Activated CD8-positive, alpha-beta memory T cell treated with anti-CD3 and anti-CD28 coated beads, Interleukin-2, amount 50 U/mL, for 4 hours (primary cell): ENCODE results near the gene STK17A.
"Not testable (repeated sequence)": the region's sequence is repeated elsewhere in the genome, so short reads cannot be mapped to it uniquely, and the experiment has no call there.

Experiments
- DNase-seq: peaks from one replicate; pipeline ENCODE4 v3.0.0-alpha.2; 2020

Gene STK17A

DNA sequence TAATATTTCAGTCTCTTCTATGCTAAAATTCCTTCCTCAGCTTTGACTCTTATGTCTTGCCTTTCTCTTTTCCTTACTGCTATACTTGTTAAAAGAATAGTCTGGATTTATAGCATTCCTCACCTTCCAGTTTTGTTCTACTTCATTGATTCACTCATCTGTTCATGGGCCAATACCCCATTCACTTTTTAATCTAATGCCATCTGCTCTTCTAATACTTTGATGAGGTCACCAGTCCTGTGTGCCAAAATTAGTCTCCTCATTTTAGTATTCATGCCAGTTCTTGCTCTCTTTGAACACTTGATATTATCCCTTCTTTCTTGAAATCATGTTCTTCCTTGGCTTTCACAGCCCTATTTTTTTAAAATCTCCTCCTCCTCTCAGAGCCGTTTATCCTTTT, 19.3 kb downstream of the STK17A start:
- no peak for DNase-seq

DNA sequence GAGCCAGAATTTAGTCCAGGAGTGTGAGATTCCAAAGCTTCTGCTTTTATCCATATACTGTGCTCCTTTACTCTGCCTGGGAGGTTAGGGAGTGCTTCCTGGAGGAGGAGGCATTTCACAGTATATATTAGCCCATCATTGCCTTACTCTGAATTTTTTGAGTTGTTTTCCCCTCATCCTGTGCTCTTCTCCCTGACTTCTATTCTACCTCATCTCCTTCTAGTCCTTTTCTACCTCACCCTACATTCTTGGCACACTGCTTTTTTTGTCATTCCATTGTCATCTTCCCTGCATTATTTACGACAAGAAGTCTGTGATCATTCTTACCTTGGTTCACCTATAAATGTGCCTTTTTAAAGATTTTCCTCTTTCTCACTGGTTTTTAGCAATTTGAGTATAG, 21.3 kb downstream of the STK17A start:
- no peak for DNase-seq

DNA sequence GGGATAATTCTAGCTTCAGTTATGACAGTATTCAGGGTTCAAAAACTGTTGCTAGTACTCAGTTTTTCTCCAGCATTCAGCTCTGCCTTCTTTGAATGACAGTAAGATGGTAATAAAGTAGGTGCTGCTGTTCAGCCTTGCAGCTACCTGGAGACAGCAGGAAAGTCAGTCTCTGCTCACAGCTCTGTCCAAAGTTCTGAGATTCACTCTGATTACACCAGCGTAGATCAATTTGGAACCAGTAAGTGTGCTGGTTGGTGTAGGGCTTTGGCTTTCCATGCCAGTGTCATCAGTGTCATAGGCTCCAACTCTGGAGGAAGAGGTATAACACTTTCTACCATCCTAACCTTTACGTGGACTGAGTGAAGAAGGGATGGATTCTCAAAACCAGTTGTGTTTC, 26.2 kb downstream of the STK17A start:
- DNase-seq: no peak

DNA sequence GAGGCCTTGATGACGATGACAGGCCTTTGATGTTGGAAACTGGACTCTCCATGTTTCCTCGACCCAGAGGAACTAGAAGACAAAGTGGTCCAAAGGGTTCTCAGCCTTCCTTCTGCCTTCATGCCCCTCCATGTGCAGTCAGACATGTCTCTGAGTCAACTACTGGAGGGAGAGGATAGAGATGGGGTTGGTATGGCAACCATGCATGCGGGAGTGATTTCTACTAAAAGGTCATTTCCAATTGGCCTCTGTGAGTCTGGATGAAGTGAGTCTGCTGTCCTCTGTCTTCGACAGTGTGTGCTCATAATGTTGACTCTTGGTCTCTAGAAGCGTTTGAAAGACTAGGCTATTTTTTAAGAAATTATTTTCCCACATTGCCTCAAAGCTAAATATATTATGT, 29.2 kb downstream of the STK17A start:
- DNase-seq: no peak

DNA sequence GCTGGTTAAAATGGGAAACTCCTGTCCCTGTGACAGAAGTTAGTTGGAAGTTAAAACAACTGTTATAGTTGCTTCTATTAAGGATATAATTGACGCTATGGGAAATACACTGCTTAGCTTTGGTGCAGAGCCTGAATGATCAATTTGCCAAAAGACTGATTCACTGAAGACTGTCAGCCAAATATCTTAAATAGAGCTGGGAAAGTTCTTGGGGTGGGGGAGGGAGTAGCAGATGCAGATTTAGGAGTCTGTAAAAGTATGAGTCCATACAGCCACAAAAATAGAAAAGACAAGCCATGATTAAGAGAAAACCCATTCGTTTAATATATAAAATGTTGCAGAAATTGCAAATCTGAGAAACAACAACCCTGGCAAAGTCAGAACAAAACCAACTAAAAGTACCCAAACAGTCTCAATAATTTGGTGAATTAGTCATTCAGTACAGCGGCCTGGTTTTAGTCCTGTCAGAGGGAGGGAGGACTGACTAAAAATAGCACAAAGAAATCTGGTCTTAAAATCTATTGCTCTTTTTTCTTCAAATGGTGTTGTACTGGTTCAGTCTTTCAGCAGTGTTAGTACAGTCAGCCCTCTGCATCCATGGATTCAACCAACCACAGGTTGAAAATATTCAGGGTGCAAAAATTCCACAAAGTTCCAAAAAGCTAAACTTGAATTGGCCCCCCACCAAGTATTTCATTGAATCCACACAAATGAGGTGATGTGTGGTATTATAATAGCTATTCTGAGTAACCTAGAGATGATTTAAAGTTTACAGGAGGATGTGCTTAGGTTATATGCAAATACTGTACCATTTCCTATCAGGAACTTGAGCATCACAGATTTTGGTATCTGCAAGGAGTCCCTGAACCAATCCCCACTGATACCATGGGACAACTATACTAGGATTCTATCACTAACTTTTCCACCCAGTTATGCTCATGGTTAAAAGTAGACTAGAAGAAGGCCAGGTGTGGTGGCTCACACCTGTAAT, 30.0 kb downstream of the STK17A start:
- no peak for DNase-seq

DNA sequence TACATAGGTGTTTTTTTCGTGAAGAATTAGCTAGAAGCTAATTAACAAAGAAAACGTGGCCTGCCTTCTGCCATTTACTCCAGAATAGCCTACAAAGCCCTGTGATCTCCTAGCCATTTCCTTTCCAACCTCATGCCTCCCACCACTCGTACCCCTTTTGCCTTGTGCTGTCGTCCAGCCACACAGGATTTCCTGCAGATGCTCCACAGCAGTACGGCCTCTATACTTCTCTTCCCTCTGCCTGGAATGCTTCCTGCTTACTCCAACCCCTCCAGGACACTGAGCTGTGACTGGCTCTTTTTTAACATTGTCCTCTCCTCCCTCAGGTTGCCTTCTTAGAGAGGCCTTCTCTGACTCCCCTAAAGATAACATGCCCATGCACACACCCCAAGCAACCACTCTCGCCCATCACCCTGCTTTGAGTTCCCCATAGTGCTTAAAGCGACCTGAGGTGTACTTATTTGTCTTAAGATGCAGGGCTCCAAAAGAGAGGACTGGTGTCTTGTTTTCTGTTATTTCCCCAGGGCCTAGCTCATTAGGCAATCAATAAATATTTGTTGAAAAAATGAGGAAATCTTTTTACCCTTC, 32.7 kb downstream of the STK17A start:
- DNase-seq: no peak

DNA sequence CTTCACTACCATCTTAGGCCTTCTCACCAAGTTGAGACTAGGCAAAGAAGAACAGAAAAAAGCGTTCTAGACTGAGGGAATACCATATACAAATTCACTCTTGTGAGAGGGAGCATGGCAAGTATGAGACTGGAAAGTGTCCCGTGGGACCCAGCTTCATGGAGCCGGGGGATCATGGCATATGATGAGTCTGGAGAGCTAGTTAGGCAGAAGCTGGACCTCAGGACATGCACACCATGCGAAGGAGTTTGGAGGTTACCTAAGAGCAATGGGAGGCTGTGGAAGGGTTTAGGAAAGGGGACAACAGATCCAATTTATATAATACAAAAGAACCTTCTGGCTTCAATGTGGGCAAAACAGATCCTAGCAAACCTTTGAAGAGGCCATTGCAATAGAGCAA, 34.1 kb downstream of the STK17A start:
- no peak for DNase-seq

DNA sequence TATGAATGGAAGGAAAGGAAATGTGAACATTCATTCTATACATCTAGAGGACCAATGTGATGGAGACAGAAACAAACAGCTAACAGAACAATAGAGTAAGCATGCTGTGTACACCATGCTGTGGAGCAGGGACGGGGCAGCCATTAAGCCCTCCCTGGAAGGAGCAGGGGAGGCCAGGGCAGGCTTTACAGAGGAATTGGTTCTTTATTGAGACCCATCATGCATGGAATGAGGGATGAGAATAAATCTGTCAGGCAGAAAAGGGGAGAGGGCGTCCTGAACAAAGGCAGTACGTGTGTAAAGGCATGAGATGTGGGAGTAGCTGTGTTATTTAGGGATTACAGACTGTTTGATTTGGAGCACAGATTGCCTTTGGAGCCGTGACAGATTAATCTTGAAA, 35.2 kb downstream of the STK17A start:
- DNase-seq: no peak

DNA sequence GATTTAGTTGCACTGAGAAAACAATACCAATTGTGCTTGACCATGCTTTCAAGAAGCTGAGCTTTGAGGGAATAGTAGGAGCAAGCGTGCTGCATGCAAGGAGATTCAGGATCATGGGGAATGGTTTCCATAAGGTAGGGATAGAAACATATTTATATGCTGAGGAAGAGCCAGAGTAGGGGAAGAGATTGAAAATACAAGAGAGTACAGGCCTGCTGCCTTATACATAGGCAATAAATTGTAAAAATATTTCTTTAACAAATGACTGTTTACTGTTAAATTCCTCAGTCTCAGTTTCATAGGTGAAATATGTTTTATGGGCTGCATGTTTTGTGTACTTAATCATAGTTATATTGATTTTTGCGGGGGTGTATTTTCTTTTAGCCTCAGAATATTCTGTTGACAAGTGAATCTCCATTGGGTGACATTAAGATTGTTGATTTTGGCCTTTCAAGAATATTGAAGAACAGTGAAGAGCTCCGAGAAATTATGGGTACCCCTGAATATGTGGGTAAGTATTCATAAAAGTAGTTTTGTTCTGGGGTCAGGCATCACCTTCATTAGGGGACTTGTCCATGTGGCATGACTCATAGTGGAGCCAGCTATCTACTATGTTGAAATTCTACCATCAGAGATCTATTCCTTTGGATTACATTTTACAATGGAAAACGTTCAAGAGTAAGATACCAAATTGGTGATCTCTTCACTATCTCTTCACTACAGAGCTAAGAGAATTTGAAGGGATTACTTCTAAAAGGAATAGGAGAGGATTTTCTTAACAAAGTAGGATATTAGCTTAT, 36.5 kb downstream of the STK17A start:
- DNase-seq: no peak

DNA sequence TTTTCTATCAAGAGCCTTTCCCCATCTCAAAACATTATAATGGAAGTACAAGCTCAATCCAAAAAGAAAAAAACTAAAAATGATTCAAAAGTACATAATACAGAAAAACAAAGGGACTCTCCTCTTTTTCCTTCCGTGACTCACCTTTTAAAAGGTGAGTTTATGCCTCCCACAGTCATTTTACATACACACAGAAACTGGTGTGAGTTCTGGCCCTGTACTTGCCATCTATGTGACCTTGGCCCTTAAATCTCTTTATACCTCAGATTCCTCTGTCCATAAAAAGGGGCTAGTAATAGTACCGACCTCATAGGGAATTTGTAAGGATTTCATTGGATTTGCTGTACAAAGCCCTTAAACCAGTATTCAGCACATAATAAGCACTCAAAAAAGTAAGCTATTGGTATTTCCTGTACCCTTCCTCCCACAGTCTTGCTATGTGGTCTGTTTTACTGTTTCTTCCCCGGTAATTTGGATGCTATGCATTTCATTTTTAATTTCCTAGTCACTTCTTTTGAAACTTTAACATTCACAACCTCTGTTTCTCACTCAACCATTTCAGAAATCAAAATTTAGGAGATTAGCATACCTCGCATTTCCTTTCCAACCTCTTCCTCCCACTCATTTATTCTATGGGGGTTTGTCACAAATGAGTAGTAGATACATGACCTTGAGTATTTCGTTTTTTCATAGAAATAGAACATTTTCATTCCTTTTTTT, 39.0 kb downstream of the STK17A start:
- DNase-seq: no peak

DNA sequence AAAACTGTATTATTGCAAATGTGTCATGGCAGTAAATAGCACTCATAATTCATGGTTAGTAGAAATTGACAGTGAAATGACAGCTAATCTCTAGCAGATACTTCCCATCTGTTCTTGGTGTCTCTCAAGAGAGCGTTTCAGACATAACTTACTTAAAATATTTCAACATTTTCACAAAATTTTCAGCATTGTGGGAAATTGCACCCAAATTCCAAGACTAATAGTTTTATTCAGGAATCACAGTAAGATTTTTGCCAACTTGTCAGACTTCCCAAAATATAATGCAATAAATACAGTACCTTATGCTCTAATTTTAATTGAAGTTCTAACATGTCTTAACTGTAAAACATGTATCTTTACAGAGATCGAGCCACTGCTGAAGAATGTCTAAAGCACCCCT, 41.2 kb downstream of the STK17A start:
- no peak for DNase-seq

DNA sequence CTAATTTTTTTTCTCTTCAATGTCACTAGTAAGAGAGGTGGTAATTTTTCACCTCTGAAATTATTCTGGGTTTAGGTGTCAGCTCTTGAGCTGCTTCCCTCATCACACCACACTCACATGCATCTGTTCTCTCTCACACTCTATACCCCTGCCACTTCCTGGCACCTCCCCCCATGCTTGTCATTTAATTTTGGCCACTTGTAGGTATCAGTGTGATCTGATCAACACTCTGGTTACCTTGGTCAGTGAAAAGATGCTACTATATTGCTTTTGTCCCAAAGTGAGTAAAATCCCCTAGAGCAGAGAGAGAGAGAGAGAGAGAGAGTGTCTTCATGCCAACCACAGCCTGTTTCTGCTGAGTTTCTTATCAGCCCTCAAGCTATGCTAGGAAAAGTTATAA, 42.5 kb downstream of the STK17A start:
- no peak for DNase-seq

DNA sequence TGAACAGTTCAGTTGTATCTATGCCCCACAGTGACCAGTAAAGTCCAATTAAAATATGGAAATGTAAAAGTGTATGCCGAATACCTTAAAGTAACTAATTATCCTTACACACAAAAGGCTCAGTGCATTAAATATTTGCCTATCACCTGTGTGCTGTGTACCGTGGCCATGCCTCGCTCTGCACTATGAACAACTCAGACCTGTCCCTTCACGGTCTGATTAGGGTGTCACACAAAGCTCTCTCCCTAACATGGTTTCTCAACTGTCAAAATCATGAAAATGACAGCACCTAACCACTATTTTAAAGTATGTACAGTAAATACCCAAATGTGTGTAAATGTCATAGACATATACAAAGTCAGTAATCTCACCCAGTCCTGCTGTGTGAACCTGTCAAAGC, 43.1 kb downstream of the STK17A start:
- no peak for DNase-seq

DNA sequence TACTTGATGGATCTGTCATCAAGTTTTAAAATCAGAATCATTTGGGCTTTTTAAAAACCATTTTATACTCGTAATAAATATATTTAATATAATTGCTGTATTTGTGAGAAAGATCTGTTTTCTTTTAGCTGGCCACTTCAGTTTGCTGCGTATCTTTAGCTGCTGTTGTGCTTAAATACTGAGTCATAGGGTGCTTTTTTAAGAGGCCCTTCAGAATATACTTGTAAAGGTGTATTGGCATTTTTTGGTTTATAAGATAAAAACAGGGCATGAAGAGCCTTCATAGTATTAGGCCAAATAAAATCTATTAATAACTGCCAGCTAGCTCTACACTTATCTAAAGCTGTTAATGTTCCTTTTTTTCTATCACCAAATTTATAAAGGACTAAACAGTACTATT, 43.8 kb downstream of the STK17A start:
- DNase-seq: no peak

DNA sequence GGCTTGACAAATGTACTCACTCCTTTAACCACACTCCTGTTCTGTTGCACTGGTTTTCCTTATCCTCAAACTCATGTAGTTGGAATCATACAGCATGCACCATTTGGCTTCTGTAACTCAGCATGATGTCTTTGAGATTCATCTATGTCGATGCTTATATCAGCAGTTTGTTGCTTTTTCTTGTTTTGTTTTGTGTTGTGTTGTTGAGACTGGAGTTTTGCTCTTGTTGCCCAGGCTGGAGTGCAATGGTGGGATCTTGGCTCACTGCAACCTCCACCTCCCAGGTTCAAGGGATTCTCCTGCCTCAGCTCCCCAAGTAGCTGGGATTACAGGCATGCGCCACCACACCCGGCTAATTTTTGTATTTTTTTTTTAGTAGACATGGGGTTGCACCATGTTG, 44.9 kb downstream of the STK17A start:
- DNase-seq: not testable (repeated sequence)

DNA sequence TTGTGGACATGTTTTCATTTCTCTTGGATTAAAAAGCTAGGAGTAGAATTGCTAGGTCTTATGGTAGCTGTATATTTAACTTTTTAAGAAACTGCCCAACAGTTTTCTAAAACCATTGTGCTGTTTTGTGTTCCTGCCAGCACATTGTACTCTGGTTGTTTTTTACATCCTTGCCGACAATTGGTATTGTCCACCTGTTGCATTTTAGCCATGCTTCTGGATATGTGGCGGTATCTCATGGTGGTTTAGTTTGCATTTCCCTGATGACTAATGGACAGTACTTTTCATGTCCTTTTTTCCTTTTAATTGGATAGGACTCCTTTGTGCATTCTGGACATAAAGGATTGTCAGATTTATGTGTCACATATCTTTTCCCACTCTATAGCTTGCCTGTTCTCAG, 45.5 kb downstream of the STK17A start:
- no peak for DNase-seq

DNA sequence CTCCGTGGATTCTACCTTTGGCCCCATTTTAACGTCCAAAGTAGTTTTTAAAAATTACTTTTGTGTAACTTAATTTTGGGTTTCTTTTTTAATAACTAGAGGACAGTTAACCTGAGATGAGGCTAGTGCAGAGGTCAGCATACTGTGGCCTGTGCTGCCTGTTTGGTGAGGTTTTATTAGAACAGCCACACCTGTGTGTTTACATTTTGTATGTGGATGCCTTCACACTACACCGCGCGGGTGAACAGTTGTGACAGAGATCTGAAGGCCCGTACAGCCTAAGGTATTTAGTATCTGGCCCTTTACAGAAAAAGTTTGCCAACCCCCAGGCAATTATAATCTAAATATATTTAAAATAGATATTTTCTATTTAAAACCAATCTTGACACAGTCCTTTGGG, 46.9 kb downstream of the STK17A start:
- DNase-seq: no peak

DNA sequence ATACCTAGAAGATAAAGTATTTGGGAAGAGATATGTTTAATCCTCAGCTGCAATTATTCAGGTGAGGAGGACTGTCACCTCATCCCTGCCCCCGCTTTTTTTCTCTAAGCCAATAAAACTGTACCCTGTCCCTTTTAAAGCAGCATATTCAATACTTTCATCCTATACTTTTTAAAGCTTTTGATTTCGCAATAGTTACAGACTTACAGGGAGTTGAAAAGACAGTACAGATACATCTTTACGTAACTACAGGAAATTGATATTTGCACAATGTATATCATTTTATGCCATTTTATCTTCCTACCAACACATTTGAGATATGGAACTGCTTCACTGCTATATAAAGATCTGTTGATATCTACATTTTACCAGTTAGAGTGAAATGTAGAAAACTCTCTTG, 47.6 kb downstream of the STK17A start:
- DNase-seq: no peak

DNA sequence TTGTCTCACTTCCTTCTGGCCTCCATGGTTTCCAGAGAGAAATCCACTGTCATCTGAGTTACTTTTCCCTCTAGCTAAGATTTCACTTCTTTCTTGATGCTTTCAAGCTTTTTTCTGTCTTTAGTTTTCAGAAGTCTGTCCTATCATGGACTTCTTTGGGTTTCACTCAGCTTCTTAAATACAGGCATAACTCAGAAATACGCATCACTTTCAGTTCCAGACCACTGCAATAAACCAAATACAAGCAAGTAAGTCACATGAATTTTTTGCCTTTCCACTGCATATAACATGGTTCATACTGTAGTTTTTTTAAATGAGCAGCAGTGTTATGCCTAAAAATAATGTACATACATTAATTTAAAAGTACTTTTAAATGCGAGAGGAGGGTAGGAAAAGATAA, 48.7 kb downstream of the STK17A start:
- no peak for DNase-seq

DNA sequence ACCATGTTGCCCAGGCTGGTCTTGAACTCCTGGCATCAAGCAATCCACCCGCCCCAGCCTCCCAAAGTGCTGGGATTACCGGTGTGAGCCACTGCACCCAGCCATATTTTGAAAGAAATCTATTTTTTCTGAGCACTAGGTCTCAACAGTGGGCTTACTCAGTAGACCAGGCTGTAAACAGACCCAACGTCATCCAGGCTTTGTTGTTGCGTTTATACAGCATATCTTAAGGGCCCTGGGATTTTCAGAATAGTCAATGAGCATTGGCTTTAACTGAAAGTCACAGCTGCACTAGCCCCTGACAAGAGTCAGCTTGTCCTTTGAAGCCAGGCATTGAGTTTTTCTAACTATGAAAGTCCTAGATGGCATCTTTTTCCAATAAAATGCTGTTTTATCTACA, 49.8 kb downstream of the STK17A start:
- DNase-seq: no peak

DNA sequence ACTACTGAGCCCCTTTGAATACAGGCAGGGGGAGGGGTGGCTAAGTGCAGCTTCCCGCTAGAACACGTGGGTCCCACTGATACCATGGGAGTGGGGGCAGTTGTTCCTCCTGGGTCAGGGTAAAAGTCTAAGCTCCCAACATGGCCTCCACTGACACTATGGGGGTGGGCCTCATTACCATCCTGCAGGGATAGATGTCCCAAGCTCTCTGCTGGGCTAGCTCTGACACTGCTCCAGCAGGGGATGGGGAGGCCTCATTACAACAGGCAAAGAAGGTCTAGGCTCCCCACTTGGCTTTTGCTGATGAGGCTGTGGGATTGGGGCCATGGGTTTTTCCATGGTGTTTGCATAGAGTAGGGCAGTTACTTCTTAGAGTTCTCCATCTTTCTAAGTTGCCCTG, 51.5 kb downstream of the STK17A start:
- no peak for DNase-seq

DNA sequence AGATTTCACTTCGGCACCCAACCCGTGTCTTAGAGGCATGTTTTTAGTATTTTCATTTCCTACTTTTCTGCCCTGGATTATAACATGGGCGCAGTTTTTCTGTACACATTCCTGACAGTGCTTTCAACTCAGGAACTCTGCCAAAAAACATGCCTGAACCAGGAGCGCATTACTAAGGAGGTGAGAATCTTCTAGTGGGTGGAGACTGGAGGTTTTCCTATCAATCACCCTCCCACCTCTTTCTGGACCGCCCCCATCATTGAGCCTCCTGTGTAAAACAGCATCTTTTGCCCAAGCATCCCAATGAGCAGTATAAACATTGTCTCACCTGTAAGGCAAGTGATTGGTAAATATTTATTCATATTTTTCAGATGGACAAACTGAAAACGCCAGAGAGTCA, 53.2 kb downstream of the STK17A start:
- DNase-seq: no peak
